Mesothelial cell of epicardium (in vitro differentiated cells): ENCODE results near the gene IMPG2. TPM values are rescaled to one million over a fixed set of nuclear protein-coding genes. Genes with fewer than 3 reads are reported as not detected.

Source experiments
- DNase-seq, 2 experiments: peaks; one replicate each; pipeline ENCODE4 v3.0.0; 2021; ENCODE audit warnings: low spot score in 2 of 2; ENCODE audit not compliant: unreplicated experiment in 2 of 2
- H3K27ac Mint-ChIP-seq: 2 replicates; pipeline ENCODE4 v1.8.0; 2021; ENCODE audit warnings: mixed read lengths
- H3K27me3 Mint-ChIP-seq: 2 replicates; pipeline ENCODE4 v1.8.0; 2021; ENCODE audit warnings: low read depth, mixed read lengths
- H3K36me3 Mint-ChIP-seq: 2 replicates; pipeline ENCODE4 v1.8.0; 2021; ENCODE audit warnings: mixed read lengths
- H3K4me1 Mint-ChIP-seq: 2 replicates; pipeline ENCODE4 v1.8.0; 2021; ENCODE audit warnings: mixed read lengths
- H3K4me3 Mint-ChIP-seq: 2 replicates; pipeline ENCODE4 v1.8.0; 2021; ENCODE audit warnings: mild to moderate bottlenecking, moderate library complexity, mixed read lengths
- H3K9me3 Mint-ChIP-seq: 2 replicates; pipeline ENCODE4 v1.8.0; 2021; ENCODE audit warnings: mixed read lengths
- total RNA-seq: library from RNA; stranded (reverse); gene quantifications from 3 replicates; pipeline ENCODE4 v1.2.1, GENCODE V29; 2021
- TF ChIP-seq, protein P1 (sequence below): fragments of 200-600 bp; sonication (generic); IDR thresholded peaks from one replicate; pipeline ENCODE4 v1.5.0; 2021; ENCODE audit warnings: antibody characterized with exemption; ENCODE audit not compliant: unreplicated experiment

Gene IMPG2
- total RNA-seq, 1 donor from 2014 or later: 0.69 TPM

DNA sequence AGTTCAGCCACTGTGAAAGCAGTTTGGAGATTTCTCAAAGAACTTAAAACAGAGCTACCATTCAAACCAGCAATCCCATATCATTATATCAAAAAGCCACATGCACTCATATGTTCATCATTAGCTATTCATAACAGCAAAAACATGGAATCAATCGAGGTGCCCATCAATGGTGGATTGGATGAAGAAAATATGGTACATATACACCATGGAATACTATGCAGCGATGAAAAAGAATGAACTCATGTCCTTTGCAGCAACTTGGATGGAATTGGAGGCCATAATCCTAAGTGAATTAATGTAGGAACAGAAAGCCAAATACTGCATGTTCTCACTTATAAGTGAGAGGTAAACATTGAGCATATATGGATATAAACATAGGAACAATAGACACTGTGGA, 32.1 kb downstream of the IMPG2 start:
- no peak overlapping the region for H3K27ac Mint-ChIP-seq

GRCh38 chr3:101284757-101285156, 35.6 kb downstream of the IMPG2 start:
- Mint-ChIP-seq H3K9me3 (peaks cover 4% of the 10 kb centered on the region), H3K36me3 (no peaks in the 10 kb centered on the region), H3K27ac (no peak overlapping the region), H3K4me3 (no peak overlapping the region), H3K27me3 (no peaks in the 10 kb centered on the region), H3K4me1 (peaks cover 14% of the 10 kb centered on the region)
- TF ChIP-seq, protein P1, sequence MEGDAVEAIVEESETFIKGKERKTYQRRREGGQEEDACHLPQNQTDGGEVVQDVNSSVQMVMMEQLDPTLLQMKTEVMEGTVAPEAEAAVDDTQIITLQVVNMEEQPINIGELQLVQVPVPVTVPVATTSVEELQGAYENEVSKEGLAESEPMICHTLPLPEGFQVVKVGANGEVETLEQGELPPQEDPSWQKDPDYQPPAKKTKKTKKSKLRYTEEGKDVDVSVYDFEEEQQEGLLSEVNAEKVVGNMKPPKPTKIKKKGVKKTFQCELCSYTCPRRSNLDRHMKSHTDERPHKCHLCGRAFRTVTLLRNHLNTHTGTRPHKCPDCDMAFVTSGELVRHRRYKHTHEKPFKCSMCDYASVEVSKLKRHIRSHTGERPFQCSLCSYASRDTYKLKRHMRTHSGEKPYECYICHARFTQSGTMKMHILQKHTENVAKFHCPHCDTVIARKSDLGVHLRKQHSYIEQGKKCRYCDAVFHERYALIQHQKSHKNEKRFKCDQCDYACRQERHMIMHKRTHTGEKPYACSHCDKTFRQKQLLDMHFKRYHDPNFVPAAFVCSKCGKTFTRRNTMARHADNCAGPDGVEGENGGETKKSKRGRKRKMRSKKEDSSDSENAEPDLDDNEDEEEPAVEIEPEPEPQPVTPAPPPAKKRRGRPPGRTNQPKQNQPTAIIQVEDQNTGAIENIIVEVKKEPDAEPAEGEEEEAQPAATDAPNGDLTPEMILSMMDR: no peak
- no peak for DNase-seq

More for the DNA sequence above, 32.1 kb downstream of the IMPG2 start:
- H3K27me3 Mint-ChIP-seq: no peaks in the 10 kb centered on the region
- peaks cover 4% of the 10 kb centered on the region for H3K9me3 Mint-ChIP-seq
- H3K4me1 Mint-ChIP-seq: no peaks in the 10 kb centered on the region
- TF ChIP-seq, protein P1: no peak
- H3K4me3 Mint-ChIP-seq: no peak overlapping the region
- DNase-seq: no peak
- H3K36me3 Mint-ChIP-seq: no peaks in the 10 kb centered on the region

- Mint-ChIP-seq H3K9me3 (no peaks in the 10 kb centered on the region), H3K4me1 (peaks cover 16% of the 10 kb centered on the region), H3K27me3 (no peaks in the 10 kb centered on the region), H3K36me3 (no peaks in the 10 kb centered on the region), H3K27ac (no peak overlapping the region), H3K4me3 (no peak overlapping the region)
- TF ChIP-seq, protein P1: no peak
- peak; percentile 38 to 72 for DNase-seq
Measured at GRCh38 chr3:101281521-101282030, 38.8 kb downstream of the IMPG2 start.

DNA sequence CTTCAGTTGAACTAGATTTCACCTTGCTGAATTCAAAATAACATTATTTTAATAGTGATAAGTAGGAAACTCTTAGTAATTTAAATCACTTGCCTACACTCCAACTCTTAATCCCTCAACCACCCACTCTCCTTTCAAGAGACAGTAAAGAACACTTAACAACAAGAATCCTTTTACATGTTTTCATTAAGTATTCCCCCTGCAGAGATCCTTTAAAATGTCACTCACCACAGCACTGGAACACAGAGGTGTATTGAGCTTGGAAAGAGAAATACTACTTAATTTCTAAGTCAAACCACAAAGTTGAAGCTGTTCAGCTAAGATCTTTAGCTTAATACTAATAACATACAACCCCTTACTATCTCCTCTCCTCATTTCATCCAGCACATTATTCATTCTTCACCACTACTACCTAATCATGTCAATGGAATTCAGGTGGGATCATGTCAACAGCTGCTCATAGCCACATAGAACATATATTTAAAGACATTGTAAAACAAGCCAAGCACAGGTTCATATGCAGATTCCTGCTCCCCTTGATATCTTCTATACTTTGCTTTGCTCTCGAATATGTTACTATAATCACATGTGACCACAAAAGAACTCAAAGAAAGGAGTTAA, 40.5 kb downstream of the IMPG2 start:
- no peak overlapping the region for H3K27ac Mint-ChIP-seq
- peaks cover 16% of the 10 kb centered on the region for H3K4me1 Mint-ChIP-seq
- no peak overlapping the region for H3K4me3 Mint-ChIP-seq
- H3K27me3 Mint-ChIP-seq: no peaks in the 10 kb centered on the region
- H3K9me3 Mint-ChIP-seq: no peaks in the 10 kb centered on the region
- no peak for DNase-seq
- TF ChIP-seq, protein P1: no peak
- no peaks in the 10 kb centered on the region for H3K36me3 Mint-ChIP-seq

GRCh38 chr3:101279162-101279561, 41.2 kb downstream of the IMPG2 start:
- TF ChIP-seq, protein P1: no peak

GRCh38 chr3:101278727-101279126, 41.6 kb downstream of the IMPG2 start:
- Mint-ChIP-seq H3K4me3 (no peak overlapping the region), H3K36me3 (no peaks in the 10 kb centered on the region), H3K27ac (no peak overlapping the region), H3K9me3 (no peaks in the 10 kb centered on the region), H3K4me1 (peaks cover 16% of the 10 kb centered on the region), H3K27me3 (no peaks in the 10 kb centered on the region)
- DNase-seq: no peak
- TF ChIP-seq, protein P1: no peak

More at GRCh38 chr3:101279162-101279561, 41.2 kb downstream of the IMPG2 start:
- H3K27ac Mint-ChIP-seq: no peak overlapping the region
- no peaks in the 10 kb centered on the region for H3K36me3 Mint-ChIP-seq
- no peak overlapping the region for H3K4me3 Mint-ChIP-seq
- H3K9me3 Mint-ChIP-seq: no peaks in the 10 kb centered on the region
- no peaks in the 10 kb centered on the region for H3K27me3 Mint-ChIP-seq
- peaks cover 16% of the 10 kb centered on the region for H3K4me1 Mint-ChIP-seq
- DNase-seq: no peak
